NCI-H1436 treated with DMSO at 0.1 percent for 48 hours (cell line): ENCODE data around the gene TWNK.

ENCODE experiments used
- DNase-seq: peaks from one replicate; lab custom pipeline; 2025; lab: John Stamatoyannopoulos, UW

TWNK gene

DNA sequence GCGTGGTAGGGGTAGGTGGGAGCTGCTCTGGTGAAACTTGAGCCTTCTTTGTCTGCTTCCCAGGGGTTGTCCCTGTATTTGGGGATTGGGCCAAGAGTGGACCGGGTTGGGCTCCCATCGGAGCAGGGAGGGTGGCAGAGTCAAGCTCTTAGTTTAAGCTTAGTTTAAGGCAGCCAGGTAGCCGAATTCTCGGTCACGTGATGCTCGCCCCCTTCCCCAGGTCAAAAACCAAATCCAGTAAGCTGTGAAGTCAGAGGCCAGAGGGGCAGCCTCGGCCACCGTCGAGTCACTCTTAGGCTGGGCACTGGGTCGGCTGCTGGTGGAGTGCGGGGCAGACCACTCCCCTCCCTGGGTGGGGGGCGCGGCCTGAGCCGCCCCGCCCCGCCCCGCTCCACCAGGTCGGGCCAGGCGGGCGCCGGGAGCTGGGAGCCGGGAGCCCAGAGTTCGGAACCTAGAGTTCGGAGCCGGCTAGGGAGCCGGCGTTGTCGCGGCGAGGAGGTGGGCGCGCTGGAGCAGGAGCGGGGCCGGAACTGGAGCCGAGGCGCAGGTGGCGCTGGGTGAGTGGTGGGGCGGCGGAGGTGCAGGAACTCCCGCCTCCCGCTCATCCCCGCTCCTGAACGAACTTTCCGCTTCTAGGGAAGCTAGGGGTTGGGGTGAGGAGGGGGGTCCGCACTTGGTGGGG lies 9.5 kb downstream of the TWNK start:
- DNase-seq, result no peak

DNA sequence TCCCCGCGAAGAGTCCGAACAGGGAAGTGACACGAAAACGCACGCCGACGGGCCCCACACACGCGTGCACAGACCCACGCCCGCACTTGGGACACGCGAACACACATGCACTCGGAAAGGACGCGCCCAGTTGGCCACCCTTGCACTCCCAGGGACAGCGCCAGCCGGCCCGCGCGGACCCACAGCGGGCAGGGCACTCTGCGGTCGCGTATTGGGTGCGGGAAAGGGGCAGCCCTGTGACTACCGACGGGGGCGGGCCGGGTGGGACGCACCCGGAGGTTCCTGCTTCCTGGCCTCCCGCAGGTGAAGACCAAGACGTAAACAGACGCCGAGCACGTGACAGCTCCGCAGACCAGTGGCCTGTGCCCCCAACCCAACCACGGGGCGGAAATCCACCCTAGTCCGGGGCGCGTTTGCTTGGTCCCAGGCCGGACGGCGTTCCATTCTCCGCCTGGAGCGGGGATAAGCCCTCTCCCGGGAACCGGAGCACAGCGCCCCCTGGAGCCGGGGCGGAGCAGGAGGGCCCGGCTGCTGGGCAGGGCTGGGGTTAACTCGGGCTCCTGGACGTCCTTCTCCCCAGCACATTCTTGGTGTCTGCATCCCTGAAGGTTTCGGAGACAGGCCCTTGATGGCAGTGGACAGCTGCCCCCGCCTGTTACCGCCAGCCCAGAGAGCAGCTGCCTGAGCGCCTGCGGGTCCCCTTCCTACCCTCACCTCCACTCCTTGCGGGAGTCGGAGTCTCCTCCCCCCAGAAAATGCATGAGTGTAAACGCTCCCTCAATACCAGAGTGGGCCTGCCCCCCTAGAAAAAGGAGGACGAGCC lies 10.2 kb downstream of the TWNK start:
- no peak for DNase-seq

DNA sequence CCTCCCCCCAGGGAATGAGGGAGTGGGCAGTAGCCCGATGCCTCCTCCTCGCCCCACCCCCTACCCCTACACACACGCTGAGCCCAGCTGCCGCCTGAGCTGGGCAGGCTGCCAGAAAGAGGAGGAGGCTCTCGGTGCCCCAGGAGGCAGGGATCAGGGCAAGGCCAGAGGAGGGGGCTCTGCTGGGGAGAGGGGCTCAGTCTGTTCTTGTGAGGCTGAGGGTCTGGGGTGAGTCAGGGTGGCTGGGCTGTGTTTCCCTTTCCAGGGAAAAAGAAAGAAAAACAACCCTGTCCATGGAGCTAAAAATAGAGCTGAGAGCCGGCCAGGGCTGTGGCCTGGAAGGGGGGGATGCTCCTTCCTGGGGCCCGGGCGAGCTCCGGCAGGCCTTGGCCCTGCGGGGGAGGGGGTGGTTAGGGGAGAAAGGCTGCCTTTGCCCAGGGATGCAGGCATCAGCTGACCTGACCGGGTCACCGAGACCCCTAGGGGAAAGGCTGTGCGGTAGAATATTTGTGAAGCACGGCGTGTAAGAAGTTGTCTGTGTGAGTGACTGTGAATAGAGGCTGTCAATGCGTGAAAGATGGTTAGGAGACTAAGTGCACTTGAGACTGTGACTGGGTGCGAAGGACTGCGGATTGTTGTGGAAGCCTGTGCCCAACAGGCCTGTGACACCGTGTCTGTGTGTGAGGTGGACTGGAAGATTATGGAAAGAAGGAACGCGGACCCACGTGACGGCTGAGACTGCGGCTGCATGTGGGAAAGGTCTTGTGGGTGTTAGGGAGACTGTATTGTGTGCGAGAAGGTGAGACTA lies 11.0 kb downstream of the TWNK start:
- peak; percentile 54 for DNase-seq

DNA sequence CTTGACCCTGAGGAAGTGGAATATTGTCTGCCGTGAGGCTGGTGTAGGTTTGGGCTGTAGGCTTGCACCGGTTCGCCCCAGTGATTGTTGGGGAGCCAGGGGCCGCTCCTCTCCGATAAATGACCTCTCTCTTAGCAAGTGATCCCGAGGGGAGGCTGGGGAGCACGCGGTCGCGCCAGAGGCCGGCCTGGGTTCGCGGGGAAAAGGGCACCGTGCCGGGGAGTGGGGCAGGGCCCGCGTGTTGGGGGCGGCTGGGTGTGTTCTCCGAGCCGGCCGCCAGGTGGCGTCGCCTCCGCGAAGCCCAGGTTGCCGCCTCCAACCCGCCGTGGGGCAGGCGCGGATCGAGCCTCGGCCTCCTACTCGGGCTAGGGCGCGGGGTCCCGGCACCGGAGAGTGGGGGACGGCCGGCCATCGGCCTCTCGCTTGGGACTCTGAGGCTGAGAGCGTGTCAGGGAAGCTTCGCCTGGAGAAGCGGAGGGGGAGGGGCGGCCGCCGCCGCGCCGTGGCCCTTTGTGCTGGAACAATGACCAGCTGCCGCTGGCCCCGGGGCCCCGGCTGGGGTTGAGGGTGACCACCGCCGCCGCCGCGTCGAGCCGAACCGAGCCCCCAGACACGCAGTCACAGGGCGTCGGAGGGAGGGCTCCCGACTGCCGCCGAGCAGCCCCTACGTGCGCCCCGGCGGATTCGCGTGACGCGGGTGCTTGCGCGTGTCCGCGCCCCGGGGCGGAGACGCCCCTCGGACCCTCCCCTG lies 11.8 kb downstream of the TWNK start:
- no peak for DNase-seq

DNA sequence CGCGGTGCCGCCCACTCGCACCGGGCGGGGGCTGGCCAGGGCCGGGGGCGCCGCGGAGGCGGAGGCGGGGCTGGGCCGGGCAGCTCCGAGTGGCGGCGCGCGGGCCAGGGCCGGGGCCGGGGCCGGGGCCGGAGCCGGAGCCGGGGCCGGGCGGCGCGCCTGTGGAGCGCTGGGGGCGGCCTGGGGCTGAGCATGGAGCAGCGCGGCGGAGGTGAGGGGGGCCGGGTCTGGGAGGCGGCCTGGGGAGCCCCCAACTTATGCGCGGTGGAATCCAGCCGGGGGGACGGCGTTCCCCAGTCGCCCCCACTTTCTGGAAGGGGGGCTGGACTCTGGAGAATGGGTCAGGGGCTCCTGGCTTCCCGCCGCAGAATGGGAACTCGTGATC lies 12.4 kb downstream of the TWNK start, which contains the start of gene LZTS2:
TSS of gene LZTS2 (plus strand) at position 67 of the 385 bp plus-strand sequence. CDS start 2,731 bp downstream, outside the sequence.
- no peak for DNase-seq

DNA sequence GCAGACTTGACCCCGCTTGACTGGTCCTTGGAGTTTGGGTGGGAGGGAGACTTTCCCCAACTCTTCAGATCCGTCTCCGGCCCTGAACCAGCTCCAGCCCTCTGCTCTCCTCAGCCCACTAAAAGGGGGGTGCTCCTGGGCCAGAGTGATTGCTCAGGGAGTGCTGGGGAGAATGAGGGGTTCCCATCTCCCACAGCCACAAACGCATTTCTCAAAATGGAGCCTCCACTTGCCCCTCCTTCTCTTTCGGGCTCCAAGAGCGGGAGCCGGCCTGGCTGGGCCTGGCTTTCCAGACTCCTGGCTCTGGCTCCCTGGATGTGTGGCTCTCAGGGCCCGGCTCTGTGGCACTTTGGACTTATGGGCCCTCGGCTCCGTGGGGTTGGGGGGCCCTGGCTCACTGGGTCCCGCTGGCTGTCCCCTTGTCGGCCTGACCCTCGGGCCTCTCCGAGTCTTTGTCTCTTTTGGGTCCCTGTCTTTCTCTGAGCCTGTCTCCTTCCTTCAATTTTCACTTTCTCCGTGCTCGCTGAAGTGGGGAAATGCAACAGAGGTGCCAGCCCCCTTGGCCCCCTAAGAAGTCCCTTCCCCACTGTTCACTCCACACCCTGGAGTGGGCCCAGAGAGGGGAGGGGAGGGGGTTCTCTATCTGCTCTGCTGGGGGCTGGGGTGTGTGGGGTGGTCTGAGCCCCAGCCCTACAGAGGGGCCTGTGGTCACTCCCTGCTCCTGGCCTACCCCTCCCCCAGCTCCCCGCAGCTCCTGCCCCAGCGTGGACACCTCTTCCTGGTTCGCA lies 13.0 kb downstream of the TWNK start:
- no peak for DNase-seq

DNA sequence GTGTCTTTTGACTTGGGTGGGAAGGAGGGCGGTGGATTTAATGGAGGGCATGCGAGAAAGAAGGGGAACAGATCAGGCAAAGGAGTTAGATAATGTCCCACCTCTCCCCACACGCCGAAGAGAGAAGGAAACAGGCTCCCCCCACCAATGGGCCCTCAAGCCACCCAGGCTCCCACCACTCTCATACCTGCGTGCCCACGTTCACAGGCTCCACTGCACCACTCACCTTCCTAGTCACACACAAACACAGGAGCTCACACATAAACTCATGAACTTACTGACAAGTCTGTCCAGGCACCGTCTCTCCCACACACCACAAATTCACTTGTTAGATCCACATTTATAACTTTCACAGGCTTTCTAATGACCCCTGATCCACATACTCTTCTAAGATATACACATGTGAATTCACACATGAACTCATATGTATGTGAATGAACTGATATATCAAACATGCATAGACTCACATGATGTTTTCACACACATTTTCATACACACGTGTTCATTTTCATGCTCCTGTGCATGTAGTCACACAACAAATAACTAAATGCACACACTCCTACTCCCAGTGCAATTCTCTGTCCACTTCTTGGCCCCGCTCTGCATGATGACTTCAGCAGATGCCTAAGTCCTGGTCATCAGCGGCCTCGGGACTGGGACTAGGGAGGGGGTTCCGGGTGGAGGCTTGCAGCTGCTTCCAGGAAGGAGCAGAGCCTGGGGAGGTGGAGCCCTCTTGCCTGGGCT lies 13.7 kb downstream of the TWNK start:
- DNase-seq, result no peak

DNA sequence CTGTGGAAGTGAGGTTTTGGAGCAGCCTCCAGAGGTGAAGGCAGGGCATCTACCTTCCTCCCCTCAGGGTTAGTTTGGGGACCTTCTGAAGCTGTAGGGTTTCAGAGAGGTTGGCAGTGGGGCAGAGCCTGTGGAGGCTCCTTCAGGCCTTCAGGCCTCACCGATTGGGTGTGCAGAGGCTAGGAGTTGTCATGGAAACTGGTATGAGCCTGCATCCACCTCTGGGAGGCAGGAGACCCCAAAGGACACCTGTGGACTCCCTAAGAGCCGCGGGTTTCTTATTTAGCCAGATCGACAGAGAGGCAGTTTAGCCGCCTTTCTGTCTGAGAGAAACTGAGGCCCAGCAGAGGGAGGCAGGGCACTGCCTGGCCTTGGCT lies 14.3 kb downstream of the TWNK start:
- DNase-seq, result no peak

DNA sequence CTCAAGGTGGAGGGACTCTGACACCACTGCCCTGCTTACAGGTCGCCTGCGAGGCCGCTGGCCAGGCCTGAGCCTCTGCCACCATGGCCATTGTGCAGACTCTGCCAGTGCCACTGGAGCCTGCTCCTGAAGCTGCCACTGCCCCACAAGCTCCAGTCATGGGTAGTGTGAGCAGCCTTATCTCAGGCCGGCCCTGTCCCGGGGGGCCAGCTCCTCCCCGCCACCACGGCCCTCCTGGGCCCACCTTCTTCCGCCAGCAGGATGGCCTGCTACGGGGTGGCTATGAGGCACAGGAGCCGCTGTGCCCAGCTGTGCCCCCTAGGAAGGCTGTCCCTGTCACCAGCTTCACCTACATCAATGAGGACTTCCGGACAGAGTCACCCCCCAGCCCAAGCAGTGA lies 15.1 kb downstream of the TWNK start:
- no peak for DNase-seq

DNA sequence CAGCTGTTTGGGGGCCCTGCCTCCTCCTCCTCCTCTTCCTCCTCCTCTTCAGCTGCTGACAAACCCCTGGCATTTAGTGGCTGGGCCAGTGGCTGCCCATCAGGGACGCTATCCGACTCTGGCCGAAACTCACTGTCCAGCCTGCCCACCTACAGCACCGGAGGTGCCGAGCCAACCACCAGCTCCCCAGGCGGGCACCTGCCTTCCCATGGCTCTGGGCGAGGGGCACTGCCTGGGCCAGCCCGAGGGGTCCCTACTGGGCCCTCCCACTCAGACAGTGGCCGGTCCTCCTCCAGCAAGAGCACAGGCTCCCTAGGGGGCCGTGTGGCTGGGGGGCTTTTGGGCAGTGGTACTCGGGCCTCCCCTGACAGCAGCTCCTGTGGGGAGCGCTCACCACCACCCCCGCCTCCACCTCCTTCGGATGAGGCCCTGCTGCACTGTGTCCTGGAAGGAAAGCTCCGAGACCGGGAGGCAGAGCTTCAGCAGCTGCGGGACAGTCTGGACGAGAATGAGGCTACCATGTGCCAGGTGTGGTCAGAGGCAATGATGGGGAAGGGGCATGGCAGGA lies 16.4 kb downstream of the TWNK start:
- DNase-seq, result no peak

DNA sequence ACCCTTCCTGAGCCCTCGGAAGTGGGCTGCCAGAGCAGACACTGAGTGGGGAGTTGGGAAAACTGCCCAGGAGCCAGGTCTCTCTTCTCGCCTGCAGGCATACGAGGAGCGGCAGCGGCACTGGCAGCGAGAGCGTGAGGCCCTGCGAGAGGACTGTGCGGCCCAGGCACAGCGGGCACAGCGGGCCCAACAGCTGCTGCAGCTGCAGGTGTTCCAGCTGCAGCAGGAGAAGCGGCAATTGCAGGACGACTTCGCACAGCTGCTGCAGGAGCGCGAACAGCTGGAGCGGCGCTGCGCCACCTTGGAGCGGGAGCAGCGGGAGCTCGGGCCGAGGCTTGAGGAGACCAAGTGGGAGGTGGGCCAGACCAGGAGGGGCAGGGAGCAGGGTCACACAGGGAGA lies 18.0 kb downstream of the TWNK start:
- no peak for DNase-seq

DNA sequence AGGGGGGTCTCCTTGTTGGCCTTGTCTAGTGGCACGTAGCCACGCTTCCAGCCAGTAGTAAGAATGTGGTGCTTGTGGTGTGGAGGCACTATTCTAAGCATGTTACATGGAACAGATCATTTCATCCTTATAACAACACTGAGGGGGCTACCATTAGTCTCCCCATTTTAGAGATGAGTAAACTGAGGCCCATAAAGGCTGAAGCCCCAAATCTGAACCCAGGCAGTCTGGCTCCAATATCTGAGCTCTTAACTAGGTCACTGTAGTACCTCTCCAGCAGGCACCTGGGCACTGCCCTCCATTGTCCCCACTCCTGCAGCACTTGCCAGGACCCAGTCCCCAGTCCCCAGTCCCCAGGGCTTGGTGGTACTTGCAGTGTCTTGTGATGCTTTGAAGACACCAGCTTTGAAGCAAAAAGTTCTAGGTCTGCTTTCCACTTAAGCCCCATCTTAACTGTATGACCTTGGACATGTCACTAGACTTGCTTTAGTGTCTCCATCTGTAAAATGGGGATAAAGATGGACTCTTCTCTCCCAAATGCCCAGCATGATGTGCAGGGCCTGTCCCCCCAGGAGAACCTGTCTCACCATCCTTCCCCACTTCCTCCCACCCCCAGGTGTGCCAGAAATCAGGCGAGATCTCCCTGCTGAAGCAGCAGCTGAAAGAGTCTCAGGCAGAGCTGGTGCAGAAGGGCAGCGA lies 18.7 kb downstream of the TWNK start:
- DNase-seq, result no peak

DNA sequence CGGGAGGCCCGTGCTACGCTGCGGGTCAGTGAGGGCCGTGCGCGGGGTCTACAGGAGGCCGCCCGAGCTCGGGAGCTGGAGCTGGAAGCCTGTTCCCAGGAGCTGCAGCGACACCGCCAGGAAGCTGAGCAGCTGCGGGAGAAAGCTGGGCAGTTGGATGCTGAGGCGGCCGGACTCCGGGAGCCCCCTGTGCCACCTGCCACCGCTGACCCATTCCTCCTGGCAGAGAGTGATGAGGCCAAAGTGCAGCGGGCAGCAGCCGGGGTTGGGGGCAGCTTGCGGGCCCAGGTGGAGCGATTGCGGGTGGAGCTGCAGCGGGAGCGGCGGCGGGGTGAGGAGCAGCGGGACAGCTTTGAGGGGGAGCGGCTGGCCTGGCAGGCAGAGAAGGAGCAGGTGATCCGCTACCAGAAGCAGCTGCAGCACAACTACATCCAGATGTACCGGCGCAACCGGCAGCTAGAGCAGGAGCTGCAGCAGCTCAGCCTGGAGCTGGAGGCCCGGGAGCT lies 19.3 kb downstream of the TWNK start:
- no peak for DNase-seq

DNA sequence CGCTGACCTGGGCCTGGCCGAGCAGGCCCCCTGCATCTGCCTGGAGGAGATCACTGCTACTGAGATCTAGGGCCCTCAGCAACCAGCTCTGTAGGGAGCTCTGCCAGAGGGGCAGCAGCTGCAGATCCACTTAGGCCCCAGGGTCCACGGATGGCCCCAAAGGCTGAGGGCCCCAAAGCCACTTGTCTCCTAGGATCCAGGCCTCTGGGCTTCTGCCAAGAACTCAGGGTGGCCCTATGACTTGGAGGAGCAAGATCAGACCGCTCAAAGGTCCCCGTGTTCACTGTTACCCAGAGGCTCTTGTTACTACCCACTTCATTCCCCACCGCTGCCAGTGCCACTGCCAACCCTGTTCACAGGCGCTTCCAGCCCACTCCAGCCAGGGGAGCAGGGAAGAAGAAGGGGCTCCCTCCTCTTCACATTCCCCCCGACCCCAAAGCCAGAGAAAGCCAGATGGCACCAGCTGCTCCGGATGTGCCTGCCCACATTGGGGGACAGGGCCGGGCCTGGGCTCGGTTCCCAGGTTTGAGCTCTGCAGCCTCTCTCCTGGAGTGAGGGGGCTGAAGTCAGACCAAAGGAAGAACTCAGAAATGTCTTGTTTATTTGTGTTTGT lies 19.9 kb downstream of the TWNK start:
- DNase-seq, result no peak

DNA sequence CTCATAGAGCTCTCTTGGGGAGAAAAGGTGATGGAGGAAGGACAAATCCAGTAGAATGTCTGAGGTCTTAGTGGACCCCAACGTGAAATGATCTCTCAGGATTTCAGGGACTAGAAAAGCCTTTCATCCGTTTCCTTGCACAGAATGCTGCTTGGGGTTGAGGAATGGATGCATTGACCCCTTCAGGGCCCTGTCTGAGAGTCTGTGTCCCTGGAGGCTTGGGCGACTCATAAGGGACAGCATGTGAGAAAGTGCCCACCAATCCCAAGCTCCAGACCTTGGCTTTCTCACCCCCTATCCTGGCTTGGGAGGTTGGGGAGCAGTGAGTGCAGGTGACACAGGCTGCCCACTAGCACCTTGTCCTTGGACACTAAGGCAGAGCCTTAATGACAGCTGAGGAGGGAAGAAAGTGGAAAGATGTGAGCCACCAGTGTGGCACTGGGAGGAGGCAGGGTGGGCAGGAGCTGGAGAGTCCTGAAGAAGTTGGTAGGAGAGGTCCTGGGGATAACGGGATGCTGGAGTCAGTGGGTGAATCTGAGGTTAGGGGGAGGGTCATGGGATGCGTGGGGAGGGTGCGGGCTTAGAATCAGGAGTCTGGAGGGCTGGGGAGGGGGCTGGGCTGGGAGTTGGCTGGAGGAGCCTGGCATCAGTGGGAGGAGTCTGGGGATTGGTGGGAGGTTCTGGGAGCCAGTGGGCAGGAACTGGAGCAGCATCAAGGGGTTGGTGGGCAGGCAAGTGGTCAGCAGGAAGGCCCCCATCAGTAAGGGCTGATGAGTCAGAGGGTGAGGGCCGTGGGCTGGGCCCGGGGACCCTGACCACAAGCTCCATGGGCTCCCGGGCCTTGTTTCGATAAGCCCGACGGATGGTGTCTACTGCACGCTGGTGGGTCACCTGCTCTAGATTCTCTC lies 20.8 kb downstream of the TWNK start:
- no peak for DNase-seq

DNA sequence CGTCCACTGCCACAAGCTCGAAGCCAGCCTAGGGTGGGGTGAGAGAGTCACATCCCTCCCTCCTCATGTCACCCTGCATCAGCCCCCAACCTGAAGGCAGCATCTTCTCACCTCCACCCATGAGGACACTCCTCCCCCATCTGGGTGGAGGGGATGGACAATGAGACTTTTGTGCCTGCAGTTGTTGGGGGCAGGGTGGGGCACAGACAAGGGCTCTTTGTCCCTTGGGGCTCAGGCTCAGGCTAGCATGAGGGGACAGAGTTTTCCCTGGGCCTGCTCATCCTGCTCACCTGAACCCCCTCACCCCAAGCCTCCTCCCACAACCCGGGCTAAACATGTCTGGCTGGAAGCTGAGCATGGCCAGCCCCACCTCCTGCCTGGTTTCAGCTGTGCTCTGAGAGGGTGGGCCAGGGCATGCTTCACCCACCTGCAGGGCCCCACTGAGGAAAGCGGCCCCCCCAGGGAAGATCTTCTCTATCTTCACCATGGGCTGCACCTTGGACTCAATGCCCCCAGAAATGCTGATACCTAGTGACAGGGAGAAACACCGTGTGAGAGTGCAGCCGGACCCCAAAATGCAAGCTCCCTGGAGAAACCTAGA lies 21.6 kb downstream of the TWNK start:
- no peak for DNase-seq

DNA sequence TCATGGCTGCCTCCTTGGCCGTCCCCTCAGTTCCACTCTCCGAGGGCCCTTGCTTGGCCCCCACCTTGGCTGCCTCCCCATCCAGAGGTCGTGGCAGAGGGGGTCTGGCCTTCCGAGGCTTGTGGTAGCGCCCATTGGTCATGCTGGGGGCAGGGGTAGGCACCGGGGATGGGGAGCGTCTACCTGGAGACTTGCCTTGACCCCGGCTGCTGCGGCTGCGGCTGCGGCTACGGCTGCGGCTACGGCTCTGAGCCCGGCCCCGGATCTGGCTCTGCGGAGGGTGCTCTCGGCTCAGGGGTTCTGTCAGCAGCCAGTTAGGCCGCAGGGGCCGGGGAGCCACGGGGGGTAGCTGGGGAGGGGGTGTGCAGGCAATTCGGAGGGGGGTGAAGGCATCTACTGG lies 23.0 kb downstream of the TWNK start:
- no peak for DNase-seq
